Measurements from ENCODE around the gene MBD1. TPM values are rescaled to one million over a fixed set of nuclear protein-coding genes. Genes with fewer than 3 reads are reported as not detected.
A peak's percentile ranks its signal among the peaks of the same experiment; 100 is the strongest.

Gene MBD1
- total RNA-seq, 4 donors from 2014 or later: 113 to 140 (median 122) TPM

GRCh38 chr18:50287441-50288347, 6.4 kb upstream of the MBD1 start, which contains the start of gene CXXC1:
Gene CXXC1, minus strand, starts transcription at chr18:50287692. Its CDS starts 103 bp downstream, at chr18:50287589.
- intact Hi-C loops (cut with DNase I; ENCODE audit: low total_unique reads): no loop called here

GRCh38 chr18:50287028-50287440, 5.7 kb upstream of the MBD1 start:
- TF ChIP-seq POLR2A (IDR thresholded peaks at IDR 0.05) (no peak), CTCF (IDR thresholded peaks at IDR 0.05) (no peak)
- WGBS, 2 donors: 0 to 3% methylated on average over 27 of the region's 27 CpGs
- H3K4me3 ChIP-seq (ENCODE audit: low read depth, poor library complexity, severe bottlenecking): peak overlapping the region; percentile 85
- intact Hi-C loops (cut with DNase I; ENCODE audit: low total_unique reads): no loop called here
- DNase-seq (ENCODE audit: low spot score in 2 of 2): peak in 1 of 2 donors; percentile 90

More at GRCh38 chr18:50287441-50288347, 6.4 kb upstream of the MBD1 start, which contains the start of gene CXXC1:
- peak; percentile 98 to 100 for DNase-seq (ENCODE audit: low spot score in 2 of 2)
- peak within 1 kb of the TSS; percentile 85 for H3K4me3 ChIP-seq (ENCODE audit: low read depth, poor library complexity, severe bottlenecking)
- WGBS, 2 donors: 0 to 1% methylated on average over 66 to 68 of the region's 76 CpGs
- TF ChIP-seq CTCF (IDR thresholded peaks at IDR 0.05) (peak in 1 of 3 donors; percentile 73), POLR2A (IDR thresholded peaks at IDR 0.05) (no peak)

- H3K4me3 ChIP-seq (ENCODE audit: low read depth, poor library complexity, severe bottlenecking): peak overlapping the region; percentile 85
- intact Hi-C loops (cut with DNase I; ENCODE audit: low total_unique reads): no loop called here
- no peak for TF ChIP-seq CTCF (IDR thresholded peaks at IDR 0.05)
- no peak for TF ChIP-seq POLR2A (IDR thresholded peaks at IDR 0.05)
- WGBS, 2 donors: 19 to 22% methylated on average over 23 of the region's 23 CpGs
- DNase-seq (ENCODE audit: low spot score in 2 of 2): peak in 1 of 2 donors; percentile 90
Observed at GRCh38 chr18:50286391-50287027, 5.2 kb upstream of the MBD1 start.

- intact Hi-C loops (cut with DNase I; ENCODE audit: low total_unique reads): no loop called here
- TF ChIP-seq POLR2A (IDR thresholded peaks at IDR 0.05) (no peak), CTCF (IDR thresholded peaks at IDR 0.05) (no peak)
- WGBS, 2 donors: 96 to 99% methylated on average over 24 of the region's 24 CpGs
- no peak overlapping the region for H3K4me3 ChIP-seq (ENCODE audit: low read depth, poor library complexity, severe bottlenecking)
- peak in 1 of 2 donors; percentile 83 for DNase-seq (ENCODE audit: low spot score in 2 of 2)
Observed at GRCh38 chr18:50285631-50286321, 4.5 kb upstream of the MBD1 start.

- DNase-seq (ENCODE audit: low spot score in 2 of 2): peak in 1 of 2 donors; percentile 83
- intact Hi-C loops (cut with DNase I; ENCODE audit: low total_unique reads): no loop called here
- WGBS, 2 donors: 80 to 86% methylated on average over 6 to 10 of the region's 13 CpGs
- H3K4me3 ChIP-seq (ENCODE audit: low read depth, poor library complexity, severe bottlenecking): no peak overlapping the region
- TF ChIP-seq POLR2A (IDR thresholded peaks at IDR 0.05) (no peak), CTCF (IDR thresholded peaks at IDR 0.05) (no peak)
Observed at GRCh38 chr18:50285071-50285470, 3.7 kb upstream of the MBD1 start.

Measured in lower leg skin (tissue), 4 donors.